Left ventricle myocardium superior (tissue), 1 donor: ENCODE data around the gene AMY1C. TPM values are rescaled to one million over a fixed set of nuclear protein-coding genes. Genes with fewer than 3 reads are reported as not detected.

ENCODE experiments used
- total RNA-seq: library from RNA; stranded (reverse); fragmentation: NEBNext Ultra II Directional; extraction: Animal tissue kit (Norgen Biotek cat#: 25700); gene quantifications from one replicate; pipeline ENCODE4 v1.2.1, GENCODE V29; 2021
- donor health status: DM: no; HTN: yes; CAD: no; lungs with severe emphysema.

AMY1C gene
- total RNA-seq, 1 donor from 2014 or later: not detected

Other genes with a start within 250 kb of the AMY1C start
- 18.1 TPM for gene RNPC3, start 224.2 kb upstream of the AMY1C start, total RNA-seq
- gene AMY2B, start 178.3 kb upstream of the AMY1C start, total RNA-seq: 21.0 TPM
- not detected for gene AMY2A, start 132.5 kb upstream of the AMY1C start, total RNA-seq
- gene AMY1A, start 94.1 kb upstream of the AMY1C start, total RNA-seq: not detected
- not detected for gene AMY1B, start 53.7 kb upstream of the AMY1C start, total RNA-seq